AG10803 (cell line): ENCODE data around the gene YIPF5.
A peak's percentile ranks its signal among the peaks of the same experiment; 100 is the strongest.

ENCODE experiments used
- DNase-seq: peaks from one replicate; pipeline ENCODE4 v3.0.0; 2010; ENCODE audit warnings: low read depth
- H3K4me3 ChIP-seq: 2 replicates; pipeline ENCODE4 v1.5.1; 2011; ENCODE audit warnings: mild to moderate bottlenecking, low read length, control low read depth
- TF ChIP-seq, protein P1 (sequence below): conservative IDR thresholded peaks from 2 replicates; pipeline ENCODE4 v1.5.1; 2011; ENCODE audit warnings: mild to moderate bottlenecking, low read length, control low read depth, inconsistent platforms

Gene YIPF5

DNA sequence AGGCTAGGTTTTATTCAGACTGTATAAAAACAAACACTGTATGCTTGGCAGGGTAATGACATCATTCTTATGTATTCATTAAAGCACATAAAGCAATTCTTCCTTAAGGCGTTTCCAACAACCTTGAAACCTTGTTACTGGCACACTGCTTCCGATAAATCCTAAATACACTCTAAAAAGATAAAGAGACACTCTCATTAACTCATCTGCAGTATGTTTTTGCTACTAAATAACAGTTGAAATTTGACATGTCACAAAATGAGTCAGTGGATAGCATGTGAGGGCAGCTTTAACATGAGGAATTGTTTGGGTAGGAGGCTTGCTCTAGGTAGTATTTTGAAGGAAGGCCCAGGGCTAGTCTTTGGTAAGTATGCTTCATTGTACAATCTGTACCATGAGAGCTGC is 13.7 kb downstream of the YIPF5 start:
- H3K4me3 ChIP-seq = no peak overlapping the region
- TF ChIP-seq, protein P1, sequence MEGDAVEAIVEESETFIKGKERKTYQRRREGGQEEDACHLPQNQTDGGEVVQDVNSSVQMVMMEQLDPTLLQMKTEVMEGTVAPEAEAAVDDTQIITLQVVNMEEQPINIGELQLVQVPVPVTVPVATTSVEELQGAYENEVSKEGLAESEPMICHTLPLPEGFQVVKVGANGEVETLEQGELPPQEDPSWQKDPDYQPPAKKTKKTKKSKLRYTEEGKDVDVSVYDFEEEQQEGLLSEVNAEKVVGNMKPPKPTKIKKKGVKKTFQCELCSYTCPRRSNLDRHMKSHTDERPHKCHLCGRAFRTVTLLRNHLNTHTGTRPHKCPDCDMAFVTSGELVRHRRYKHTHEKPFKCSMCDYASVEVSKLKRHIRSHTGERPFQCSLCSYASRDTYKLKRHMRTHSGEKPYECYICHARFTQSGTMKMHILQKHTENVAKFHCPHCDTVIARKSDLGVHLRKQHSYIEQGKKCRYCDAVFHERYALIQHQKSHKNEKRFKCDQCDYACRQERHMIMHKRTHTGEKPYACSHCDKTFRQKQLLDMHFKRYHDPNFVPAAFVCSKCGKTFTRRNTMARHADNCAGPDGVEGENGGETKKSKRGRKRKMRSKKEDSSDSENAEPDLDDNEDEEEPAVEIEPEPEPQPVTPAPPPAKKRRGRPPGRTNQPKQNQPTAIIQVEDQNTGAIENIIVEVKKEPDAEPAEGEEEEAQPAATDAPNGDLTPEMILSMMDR = no peak
- no peak for DNase-seq

DNA sequence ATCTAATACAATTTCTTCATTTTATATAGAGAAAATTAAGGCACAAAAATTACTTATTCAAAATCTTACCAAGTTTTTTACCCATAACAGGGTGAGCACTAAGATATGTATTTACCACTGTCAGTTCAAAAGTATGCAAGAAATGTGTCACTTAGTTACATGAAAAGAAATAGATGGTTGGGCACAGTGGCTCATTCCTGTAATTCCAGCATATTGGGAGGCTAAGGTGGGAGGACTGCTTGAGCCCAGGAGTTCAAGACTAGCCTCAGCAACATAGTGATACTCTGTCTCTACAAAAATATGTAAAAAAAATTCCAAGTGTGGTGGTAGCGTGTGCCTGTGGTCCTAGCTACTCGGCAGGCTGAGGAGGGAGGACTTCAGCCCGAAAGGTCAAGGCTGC is 19.4 kb downstream of the YIPF5 start:
- DNase-seq = peak; percentile 69
- no peak overlapping the region for H3K4me3 ChIP-seq
- TF ChIP-seq, protein P1 = no peak

DNA sequence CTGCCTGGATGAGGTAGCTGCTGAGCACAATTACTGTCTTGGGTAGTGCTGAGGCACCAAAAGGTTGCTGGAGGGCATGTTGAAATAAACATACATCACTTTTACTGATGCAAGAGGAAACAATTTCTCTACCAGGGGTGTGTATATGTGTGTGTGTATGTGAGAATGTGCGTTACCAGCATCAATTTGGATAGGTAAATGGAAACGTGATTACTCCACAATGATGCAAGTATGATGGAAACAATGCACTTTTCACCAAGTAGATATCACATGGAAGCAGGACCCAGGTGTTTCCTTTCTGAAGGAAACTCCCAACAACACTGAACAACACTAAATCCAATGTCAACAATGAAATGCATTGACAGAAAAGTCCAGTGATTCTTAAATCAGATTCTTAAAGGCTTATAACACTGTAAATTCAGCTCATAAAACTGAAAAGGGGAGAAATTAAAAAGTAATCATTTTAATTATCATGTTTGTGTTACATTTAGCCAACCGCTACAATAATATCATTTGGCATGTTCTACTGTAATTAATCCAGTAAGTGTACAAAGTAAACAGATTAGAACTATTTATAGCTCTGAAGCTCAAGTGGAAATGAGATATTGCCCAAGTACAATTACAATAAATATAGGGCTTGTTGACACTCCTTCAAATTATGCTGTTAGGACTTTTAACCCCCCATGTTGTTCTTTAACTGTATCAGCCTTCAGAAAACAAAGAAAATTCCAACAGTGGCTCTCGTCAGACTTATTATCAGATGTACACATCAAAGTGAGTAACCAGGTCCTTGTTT is 25.3 kb downstream of the YIPF5 start:
- no peak overlapping the region for H3K4me3 ChIP-seq
- DNase-seq = no peak
- TF ChIP-seq, protein P1 = no peak

DNA sequence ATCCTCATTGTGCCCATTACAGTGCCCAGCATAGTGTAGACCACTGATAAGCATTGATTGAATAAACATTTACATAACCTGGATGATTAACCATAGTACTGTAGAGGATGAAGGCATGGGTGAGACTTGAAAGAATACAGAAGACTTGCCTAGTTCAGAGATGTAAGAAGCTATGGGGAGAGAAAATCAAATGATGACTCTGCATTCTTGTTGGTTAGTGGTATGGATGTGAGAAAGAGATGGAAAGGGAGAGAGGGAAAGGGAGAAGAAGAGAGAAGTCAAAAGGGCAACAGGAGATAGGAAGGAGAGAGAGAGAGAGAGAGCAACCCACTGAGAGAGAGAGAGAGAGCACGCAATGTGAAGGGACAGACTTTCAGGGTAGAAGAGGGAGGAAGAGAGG is 26.8 kb downstream of the YIPF5 start:
- H3K4me3 ChIP-seq = no peak overlapping the region
- TF ChIP-seq, protein P1 = no peak
- no peak for DNase-seq

DNA sequence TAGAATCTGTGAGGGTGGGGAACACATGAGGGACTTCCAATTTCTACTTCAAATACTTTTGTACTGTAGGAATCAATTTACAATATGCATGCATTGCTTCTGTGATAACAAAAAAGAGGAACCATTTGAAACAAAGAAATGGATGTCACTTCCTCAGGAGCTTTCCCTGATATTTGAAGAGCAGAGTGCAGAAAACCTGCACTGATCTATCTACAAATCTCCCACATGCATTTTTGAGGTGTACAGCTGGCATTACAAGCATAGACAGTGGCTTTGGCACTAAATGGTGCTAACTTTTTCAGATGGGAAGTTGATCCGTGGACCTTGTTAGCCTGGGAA is 27.7 kb downstream of the YIPF5 start:
- no peak overlapping the region for H3K4me3 ChIP-seq
- TF ChIP-seq, protein P1 = no peak
- peak; percentile 27 for DNase-seq

DNA sequence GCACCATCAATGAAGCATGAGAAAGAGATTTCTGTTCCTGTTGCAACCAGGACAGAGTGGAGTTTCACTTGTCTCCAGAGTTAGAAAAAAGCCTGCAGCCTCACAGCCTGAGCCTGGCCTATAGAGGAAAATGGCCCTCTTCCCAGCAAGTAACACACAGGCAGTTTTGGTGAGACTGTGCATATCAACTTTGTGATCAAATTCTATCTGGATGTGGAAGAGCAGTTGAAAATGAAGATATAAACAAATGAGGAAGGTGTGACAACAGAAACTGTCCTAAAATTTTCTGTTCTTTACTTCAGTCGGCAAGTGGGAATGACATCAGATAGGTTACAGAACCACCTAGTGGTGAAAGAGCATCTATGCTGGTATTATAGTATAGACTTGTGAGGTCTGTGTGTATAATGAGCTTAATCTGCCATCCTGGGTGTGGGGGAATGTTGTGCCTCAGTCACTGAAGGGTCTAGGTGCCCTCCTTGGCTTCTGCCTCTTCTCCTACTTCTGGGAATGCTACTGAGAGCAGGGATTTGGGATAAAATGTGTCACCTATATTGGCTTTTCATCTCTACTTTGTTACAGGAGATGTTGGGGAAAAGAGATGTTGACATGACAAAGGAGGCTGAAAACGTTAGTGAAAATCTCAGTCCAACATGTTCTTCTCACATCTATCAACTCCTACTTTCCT is 28.2 kb downstream of the YIPF5 start:
- TF ChIP-seq, protein P1 = peak; percentile 90
- no peak overlapping the region for H3K4me3 ChIP-seq
- peak; percentile 65 for DNase-seq

DNA sequence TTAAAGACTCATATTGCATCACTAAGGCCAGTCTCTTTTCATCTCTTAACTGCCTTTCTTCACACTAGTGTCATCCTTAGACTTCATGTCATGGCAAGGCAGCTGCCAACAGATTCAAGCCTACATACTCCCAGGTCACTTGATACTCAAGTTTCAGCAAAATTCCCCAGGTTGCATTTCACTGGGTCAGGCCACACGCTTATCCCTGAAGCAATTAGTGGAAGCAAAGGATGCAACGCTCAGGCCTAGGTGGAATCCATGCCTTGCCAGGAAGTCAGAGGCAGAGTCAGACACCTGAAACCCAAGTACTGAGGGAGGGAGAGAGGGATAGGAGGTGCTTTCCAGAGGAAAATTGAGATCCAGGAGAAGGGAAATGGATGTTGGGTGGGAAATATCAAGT is 28.9 kb downstream of the YIPF5 start:
- H3K4me3 ChIP-seq = no peak overlapping the region
- DNase-seq = no peak
- TF ChIP-seq, protein P1 = no peak
